ENCODE data around the gene PPP1R12C.
"Not testable (repeated sequence)": the region's sequence is repeated elsewhere in the genome, so short reads cannot be mapped to it uniquely, and the experiment has no call there.

PPP1R12C gene

DNA sequence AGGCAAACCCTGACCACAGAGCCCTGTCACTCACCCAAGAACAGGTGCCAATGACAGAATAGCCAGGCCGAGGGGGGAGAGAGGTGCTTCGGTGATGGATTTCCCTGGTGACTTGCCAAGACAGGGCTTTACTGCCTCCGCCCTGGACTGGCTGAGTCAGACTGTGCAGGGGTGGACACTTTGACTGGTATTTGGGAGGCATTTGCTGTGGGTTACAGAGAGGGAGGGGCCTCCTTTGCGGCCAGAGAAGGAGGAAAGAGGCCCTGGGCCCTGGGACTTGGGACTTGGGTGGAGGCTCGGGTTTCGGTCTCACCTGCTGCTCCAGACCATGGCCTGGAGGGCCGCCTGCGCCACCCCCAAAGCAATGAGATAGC lies 46.3 kb downstream of the PPP1R12C start:
- peak; percentile 36 for DNase-seq (ENCODE audit: low read depth, low spot score)
- H3K4me3 ChIP-seq (ENCODE audit: low read depth, low read length) = no peak overlapping the region

DNA sequence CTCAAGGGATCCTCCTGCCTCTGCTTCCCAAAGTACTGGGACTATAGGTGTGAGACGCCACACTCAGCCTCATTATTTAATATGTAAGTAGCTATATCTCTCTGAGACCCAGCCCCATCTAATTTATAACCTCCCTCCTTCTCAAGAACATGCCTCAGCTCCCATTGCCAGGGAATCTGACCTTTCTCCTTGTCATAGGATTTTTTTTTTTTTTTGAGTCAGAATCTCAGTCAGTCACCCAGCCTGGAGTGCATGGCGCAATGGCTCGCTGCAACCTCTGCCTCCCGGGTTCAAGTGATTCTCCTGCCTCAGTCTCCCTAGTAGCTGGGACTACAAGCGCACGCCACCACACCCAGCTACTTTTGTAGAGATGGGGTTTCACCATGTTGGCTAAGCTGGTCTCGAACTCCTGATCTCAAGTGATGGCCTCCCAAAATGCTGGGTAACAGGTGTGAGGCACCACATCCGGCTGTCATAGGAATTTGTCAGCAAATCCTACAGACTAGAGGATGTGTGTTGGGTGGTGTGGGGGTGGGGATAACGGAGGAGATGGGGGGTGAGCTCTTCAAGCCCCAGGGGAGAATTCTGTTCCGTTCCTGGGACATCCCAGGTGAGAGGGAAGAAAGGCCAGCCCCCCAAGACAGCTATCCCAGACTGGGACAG lies 46.8 kb downstream of the PPP1R12C start:
- DNase-seq (ENCODE audit: low read depth, low spot score) = no peak
- TF ChIP-seq, protein P1, sequence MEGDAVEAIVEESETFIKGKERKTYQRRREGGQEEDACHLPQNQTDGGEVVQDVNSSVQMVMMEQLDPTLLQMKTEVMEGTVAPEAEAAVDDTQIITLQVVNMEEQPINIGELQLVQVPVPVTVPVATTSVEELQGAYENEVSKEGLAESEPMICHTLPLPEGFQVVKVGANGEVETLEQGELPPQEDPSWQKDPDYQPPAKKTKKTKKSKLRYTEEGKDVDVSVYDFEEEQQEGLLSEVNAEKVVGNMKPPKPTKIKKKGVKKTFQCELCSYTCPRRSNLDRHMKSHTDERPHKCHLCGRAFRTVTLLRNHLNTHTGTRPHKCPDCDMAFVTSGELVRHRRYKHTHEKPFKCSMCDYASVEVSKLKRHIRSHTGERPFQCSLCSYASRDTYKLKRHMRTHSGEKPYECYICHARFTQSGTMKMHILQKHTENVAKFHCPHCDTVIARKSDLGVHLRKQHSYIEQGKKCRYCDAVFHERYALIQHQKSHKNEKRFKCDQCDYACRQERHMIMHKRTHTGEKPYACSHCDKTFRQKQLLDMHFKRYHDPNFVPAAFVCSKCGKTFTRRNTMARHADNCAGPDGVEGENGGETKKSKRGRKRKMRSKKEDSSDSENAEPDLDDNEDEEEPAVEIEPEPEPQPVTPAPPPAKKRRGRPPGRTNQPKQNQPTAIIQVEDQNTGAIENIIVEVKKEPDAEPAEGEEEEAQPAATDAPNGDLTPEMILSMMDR (IDR thresholded peaks at IDR 0.05; ENCODE audit: low read depth, low read length) = no peak
- in situ Hi-C loops (cut with HindIII; ENCODE audit: low sequenced_read_pairs) = no loop called here
- no peak overlapping the region for H3K4me3 ChIP-seq (ENCODE audit: low read depth, low read length)

More for the DNA sequence above, 46.3 kb downstream of the PPP1R12C start:
- TF ChIP-seq, protein P1 (IDR thresholded peaks at IDR 0.05; ENCODE audit: low read depth, low read length) = no peak
- in situ Hi-C loops (cut with HindIII; ENCODE audit: low sequenced_read_pairs) = no loop called here

DNA sequence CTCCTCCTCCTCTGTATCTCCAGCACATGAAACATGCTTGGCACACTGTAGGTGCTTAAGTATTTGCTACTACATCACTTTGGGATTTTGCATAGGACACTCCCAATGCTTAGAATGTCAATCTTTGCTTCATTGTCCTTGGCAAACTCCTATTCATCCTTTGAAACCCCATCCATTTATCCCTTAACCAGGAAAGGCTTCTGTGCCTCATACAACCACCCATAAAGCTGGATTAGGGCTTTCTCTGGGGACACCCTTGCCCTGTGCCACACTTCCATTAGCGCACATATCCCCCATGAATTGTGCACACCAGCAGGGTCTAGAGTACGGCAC lies 47.6 kb downstream of the PPP1R12C start:
- TF ChIP-seq, protein P1 (IDR thresholded peaks at IDR 0.05; ENCODE audit: low read depth, low read length) = no peak
- no peak for DNase-seq (ENCODE audit: low read depth, low spot score)
- H3K4me3 ChIP-seq (ENCODE audit: low read depth, low read length) = no peak overlapping the region
- in situ Hi-C loops (cut with HindIII; ENCODE audit: low sequenced_read_pairs) = no loop called here

DNA sequence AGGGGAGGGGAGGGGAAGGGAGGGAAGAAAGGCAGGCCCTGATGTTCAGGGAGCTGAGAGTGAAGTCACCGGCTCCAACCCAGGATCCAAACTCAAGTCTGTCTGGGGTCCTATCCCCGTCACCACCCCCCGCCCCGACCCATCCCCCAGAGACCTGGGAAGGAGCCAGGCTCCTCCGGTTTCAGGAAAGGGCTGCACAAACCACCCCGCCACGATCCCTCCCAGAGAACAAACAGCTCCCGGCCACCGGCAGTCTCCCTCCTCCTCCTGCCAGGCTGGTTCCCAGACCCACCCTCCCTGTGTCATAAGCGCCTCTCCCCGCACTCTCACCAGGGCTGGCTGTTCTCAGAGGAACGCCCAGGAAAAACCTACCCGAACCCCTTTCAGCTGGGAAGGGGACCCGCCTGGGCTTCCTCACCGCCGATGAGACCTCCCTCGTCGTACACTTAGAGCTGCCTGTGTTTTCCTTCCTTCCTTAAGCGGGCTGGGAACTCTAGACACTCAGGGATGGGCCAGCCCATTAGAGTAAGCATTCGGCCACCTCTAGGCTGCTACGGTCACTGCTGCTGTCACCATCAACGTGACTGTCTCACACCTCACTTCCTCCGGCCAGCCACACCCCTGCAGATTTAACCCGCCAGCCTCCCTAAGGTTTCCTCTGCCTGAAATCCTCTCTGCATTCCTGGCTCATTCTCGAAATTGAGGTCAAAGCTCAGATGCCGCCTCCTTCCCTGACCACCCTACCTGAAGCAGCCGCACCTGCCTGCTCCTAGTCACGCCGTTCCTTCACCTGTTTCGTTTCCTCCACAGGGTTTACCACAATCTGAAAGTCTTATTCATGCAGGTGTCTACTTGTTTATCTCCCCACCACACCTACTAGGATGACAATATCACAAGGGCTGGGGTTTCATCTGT lies 48.2 kb downstream of the PPP1R12C start:
- no peak overlapping the region for H3K4me3 ChIP-seq (ENCODE audit: low read depth, low read length)
- peak; percentile 30 for DNase-seq (ENCODE audit: low read depth, low spot score)
- TF ChIP-seq, protein P1 (IDR thresholded peaks at IDR 0.05; ENCODE audit: low read depth, low read length) = no peak
- in situ Hi-C loops (cut with HindIII; ENCODE audit: low sequenced_read_pairs) = no loop called here

DNA sequence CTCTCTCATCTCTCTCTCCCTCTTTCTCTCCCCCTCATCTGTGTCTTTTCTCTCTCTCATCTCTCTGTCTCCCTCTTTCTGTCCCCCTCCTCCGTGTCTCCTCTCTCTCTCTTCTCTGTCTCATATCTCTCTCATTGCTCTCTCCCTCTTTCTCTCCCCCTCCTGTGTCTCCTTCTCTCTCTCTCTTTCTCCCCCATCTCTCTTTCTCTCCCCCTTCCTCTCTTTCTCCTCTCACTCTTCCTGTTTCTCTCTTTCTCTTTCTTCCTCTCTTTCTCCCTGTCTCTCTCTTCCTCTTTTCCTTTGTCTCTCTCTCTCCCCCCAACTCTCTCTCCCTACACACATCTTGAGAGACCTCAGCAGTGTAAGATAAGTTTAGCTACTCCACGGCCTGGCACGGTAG lies 49.6 kb downstream of the PPP1R12C start:
- no peak overlapping the region for H3K4me3 ChIP-seq (ENCODE audit: low read depth, low read length)
- TF ChIP-seq, protein P1 (IDR thresholded peaks at IDR 0.05; ENCODE audit: low read depth, low read length) = no peak
- in situ Hi-C loops (cut with HindIII; ENCODE audit: low sequenced_read_pairs) = no loop called here
- no peak for DNase-seq (ENCODE audit: low read depth, low spot score)

DNA sequence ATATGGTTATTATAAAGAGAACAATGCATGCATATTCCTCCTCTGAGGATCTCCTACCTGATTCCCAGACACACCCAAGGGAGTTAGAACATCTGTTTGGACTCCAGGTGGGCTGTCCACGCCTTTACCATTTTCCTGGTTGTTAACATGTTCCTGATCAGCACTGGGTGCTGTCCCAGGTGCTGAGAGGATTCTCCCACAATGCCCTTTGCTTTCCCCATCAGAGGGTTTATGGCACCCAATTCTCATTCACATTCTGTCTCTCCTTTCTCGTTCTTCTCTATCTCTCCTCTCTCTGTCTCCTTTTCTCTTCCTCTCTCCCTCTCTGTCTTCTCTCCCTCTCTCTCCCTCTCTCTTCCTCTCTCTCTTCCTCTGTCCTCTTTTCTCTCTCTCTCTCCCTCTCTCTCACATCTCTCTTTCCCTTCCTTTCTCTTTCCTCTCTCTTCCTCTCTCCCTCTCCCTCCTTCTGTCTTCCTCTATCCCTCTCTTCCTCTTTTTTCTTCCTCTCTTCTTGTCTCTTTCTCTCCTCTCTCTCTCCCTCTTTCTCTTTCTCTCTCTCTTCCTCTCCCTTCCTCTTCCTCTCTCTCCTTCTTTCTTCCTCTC lies 51.2 kb downstream of the PPP1R12C start:
- TF ChIP-seq, protein P1 (IDR thresholded peaks at IDR 0.05; ENCODE audit: low read depth, low read length) = no peak
- in situ Hi-C loops (cut with HindIII; ENCODE audit: low sequenced_read_pairs) = no loop called here
- H3K4me3 ChIP-seq (ENCODE audit: low read depth, low read length) = no peak overlapping the region
- DNase-seq (ENCODE audit: low read depth, low spot score) = no peak

DNA sequence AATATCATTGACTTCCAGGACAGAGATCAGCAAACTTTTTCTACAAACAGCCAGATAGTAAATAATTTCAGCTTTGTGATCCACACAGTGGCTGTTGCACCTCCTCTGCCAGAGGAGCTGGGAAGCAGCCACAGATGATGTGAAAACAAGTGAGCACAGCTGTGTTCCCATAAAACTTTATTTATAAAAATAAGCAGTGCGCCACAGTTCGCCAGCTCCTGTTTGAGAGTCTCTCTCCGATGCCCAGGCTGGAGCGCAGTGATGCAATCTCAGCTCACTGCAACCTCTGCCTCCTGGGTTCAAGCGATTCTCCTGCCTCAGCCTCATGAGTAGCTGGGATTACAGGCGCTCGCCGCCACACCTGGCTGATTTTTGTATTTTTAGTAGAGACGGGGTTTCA lies 51.9 kb downstream of the PPP1R12C start:
- DNase-seq (ENCODE audit: low read depth, low spot score); H3K4me3 ChIP-seq (ENCODE audit: low read depth, low read length); in situ Hi-C loops (cut with HindIII; ENCODE audit: low sequenced_read_pairs): not testable (repeated sequence)

All from astrocyte of the spinal cord (primary cell).